Tibial artery (tissue), 4 donors: ENCODE results near the gene MGME1.

ENCODE experiments used
- DNase-seq, 2 donors: peaks; one replicate each; pipeline ENCODE4 v3.0.0-alpha.2; 2019
- H3K27ac ChIP-seq, 2 donors: fragments of 200-600 bp; sonication (generic) in 1 of 2; 1 replicate in 1 of 2; 2 replicates in 1 of 2; pipeline ENCODE4 v1.5.1; 2018 to 2019; ENCODE audit warnings: mild to moderate bottlenecking in 1 of 2
- H3K27me3 ChIP-seq, 2 donors: fragments of 200-600 bp; sonication (generic) in 1 of 2; one replicate each; pipeline versions ENCODE4 v1.5.1 to v1.6.0; 2016 to 2019
- H3K36me3 ChIP-seq, 3 donors: fragments of 200-600 bp; sonication (generic) in 2 of 3; one replicate each; pipeline ENCODE4 v1.5.1; 2016 to 2019; ENCODE audit warnings: mild to moderate bottlenecking in 2 of 3
- H3K4me1 ChIP-seq, 4 donors: fragments of 200-600 bp; sonication (generic) in 2 of 4; 1 replicate in 3 of 4; 2 replicates in 1 of 4; pipeline ENCODE4 v1.5.1; 2016 to 2019
- H3K4me3 ChIP-seq, 2 donors: fragments of 200-600 bp; sonication (generic) in 1 of 2; 1 replicate in 1 of 2; 2 replicates in 1 of 2; pipeline ENCODE4 v1.5.1; 2018 to 2019; ENCODE audit warnings: mild to moderate bottlenecking in 2 of 2
- H3K9me3 ChIP-seq, 3 donors: fragments of 200-600 bp; sonication (generic) in 1 of 3; one replicate each; pipeline ENCODE4 v1.5.1; 2016 to 2019
- intact Hi-C: fragments of 100-400 bp; cut with DNase I; formaldehyde crosslinking; loops from one replicate; pipeline ENCODE4 v1.15.0; 2023; ENCODE audit warnings: low total_unique reads
- TF ChIP-seq, protein P1 (sequence below), 2 experiments: fragments of 200-600 bp in 1 of 2; fragments of 450-650 bp in 1 of 2; IDR thresholded peaks; one replicate each; pipeline ENCODE4 v1.5.1; 2017 to 2019; ENCODE audit warnings: antibody characterized with exemption in 2 of 2, mild to moderate bottlenecking in 1 of 2, moderate library complexity in 1 of 2

MGME1 gene

GRCh38 chr20:17951323-17951722 lies 17.5 kb upstream of the MGME1 start:
- Histone ChIP-seq H3K4me3 (no peak overlapping the region), H3K27me3 (no peaks in the 10 kb centered on the region), H3K27ac (no peak overlapping the region), H3K36me3 (peaks cover 79 to 100% (median 96%) of the 10 kb centered on the region in 3 donors), H3K9me3 (no peaks in the 10 kb centered on the region), H3K4me1 (no peaks in the 10 kb centered on the region)
- intact Hi-C loops, result no loop called here
- no peak for DNase-seq
- TF ChIP-seq, protein P1, sequence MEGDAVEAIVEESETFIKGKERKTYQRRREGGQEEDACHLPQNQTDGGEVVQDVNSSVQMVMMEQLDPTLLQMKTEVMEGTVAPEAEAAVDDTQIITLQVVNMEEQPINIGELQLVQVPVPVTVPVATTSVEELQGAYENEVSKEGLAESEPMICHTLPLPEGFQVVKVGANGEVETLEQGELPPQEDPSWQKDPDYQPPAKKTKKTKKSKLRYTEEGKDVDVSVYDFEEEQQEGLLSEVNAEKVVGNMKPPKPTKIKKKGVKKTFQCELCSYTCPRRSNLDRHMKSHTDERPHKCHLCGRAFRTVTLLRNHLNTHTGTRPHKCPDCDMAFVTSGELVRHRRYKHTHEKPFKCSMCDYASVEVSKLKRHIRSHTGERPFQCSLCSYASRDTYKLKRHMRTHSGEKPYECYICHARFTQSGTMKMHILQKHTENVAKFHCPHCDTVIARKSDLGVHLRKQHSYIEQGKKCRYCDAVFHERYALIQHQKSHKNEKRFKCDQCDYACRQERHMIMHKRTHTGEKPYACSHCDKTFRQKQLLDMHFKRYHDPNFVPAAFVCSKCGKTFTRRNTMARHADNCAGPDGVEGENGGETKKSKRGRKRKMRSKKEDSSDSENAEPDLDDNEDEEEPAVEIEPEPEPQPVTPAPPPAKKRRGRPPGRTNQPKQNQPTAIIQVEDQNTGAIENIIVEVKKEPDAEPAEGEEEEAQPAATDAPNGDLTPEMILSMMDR (IDR thresholded peaks at IDR 0.05), result no peak

GRCh38 chr20:17952692-17953684 lies 15.8 kb upstream of the MGME1 start:
- H3K36me3 ChIP-seq, result peaks cover 66 to 85% (median 80%) of the 10 kb centered on the region in 3 donors
- no peak overlapping the region for H3K4me3 ChIP-seq
- no peaks in the 10 kb centered on the region for H3K27me3 ChIP-seq
- DNase-seq, result no peak
- peaks cover 0 to 6% (median 3%) of the 10 kb centered on the region in 4 donors for H3K4me1 ChIP-seq
- TF ChIP-seq, protein P1 (IDR thresholded peaks at IDR 0.05), result no peak
- intact Hi-C loops, result no loop called here
- H3K27ac ChIP-seq, result no peak overlapping the region
- no peaks in the 10 kb centered on the region for H3K9me3 ChIP-seq

- H3K4me1 ChIP-seq, result peaks cover 0 to 16% (median 10%) of the 10 kb centered on the region in 4 donors
- intact Hi-C loops, result no loop called here
- no peaks in the 10 kb centered on the region for H3K9me3 ChIP-seq
- peaks cover 56 to 75% (median 70%) of the 10 kb centered on the region in 3 donors for H3K36me3 ChIP-seq
- TF ChIP-seq, protein P1 (IDR thresholded peaks at IDR 0.05), result no peak
- H3K27ac ChIP-seq, result no peak overlapping the region
- no peak for DNase-seq
- no peaks in the 10 kb centered on the region for H3K27me3 ChIP-seq
- H3K4me3 ChIP-seq, result no peak overlapping the region
Observed at GRCh38 chr20:17953935-17954334, 14.9 kb upstream of the MGME1 start.

- peaks cover 42 to 62% (median 56%) of the 10 kb centered on the region in 3 donors for H3K36me3 ChIP-seq
- no peak overlapping the region for H3K27ac ChIP-seq
- no peak for DNase-seq
- no peaks in the 10 kb centered on the region for H3K27me3 ChIP-seq
- no peaks in the 10 kb centered on the region for H3K9me3 ChIP-seq
- H3K4me1 ChIP-seq, result peaks cover 0 to 29% (median 18%) of the 10 kb centered on the region in 4 donors
- TF ChIP-seq, protein P1 (IDR thresholded peaks at IDR 0.05), result no peak
- intact Hi-C loops, result no loop called here
- H3K4me3 ChIP-seq, result no peak overlapping the region
Observed at GRCh38 chr20:17955302-17955701, 13.5 kb upstream of the MGME1 start.

GRCh38 chr20:17956099-17956685 lies 12.6 kb upstream of the MGME1 start:
- H3K4me3 ChIP-seq, result no peak overlapping the region
- H3K27ac ChIP-seq, result no peak overlapping the region
- no peaks in the 10 kb centered on the region for H3K9me3 ChIP-seq
- no peaks in the 10 kb centered on the region for H3K27me3 ChIP-seq
- intact Hi-C loops, result no loop called here
- TF ChIP-seq, protein P1 (IDR thresholded peaks at IDR 0.05), result no peak
- peaks cover 0 to 38% (median 24%) of the 10 kb centered on the region in 4 donors for H3K4me1 ChIP-seq
- H3K36me3 ChIP-seq, result peaks cover 34 to 53% (median 47%) of the 10 kb centered on the region in 3 donors
- DNase-seq, result no peak
